ENCODE data around the gene NABP1. TPM values are rescaled to one million over a fixed set of nuclear protein-coding genes. Genes with fewer than 3 reads are reported as not detected.

The NABP1 gene
- total RNA-seq, 2 experiments from 2014 or later, result 16.7 to 42.5 TPM

GRCh38 chr2:191634791-191635190 is 43.1 kb upstream of the NABP1 start:
- no peaks in the 10 kb centered on the region for H4K20me1 ChIP-seq (ENCODE audit: insufficient read depth, low read length)
- intact Hi-C loops (cut with micrococcal nuclease; ENCODE audit: unreplicated experiment), result no loop called here
- no peaks in the 10 kb centered on the region for H3K36me3 ChIP-seq (ENCODE audit: insufficient read depth, low read length)
- ChIA-PET CTCF (ENCODE audit: unreplicated experiment) (no interaction called here), POLR2A (no interaction called here)
- H3K9me3 ChIP-seq (ENCODE audit: low read length), result no peaks in the 10 kb centered on the region
- no TSS peak for BruUV-seq (replicated peaks)
- no peak overlapping the region for H3K4me3 ChIP-seq (ENCODE audit: low read depth, low read length, poor library complexity, severe bottlenecking)
- no peaks in the 10 kb centered on the region for H3K9me2 ChIP-seq (ENCODE audit: insufficient read depth, low read length)
- DNase-seq (ENCODE audit: low spot score), result no peak
- no peaks in the 10 kb centered on the region for H3K4me1 ChIP-seq (ENCODE audit: insufficient read depth, low read length, poor library complexity, severe bottlenecking)
- no peak overlapping the region for H3K4me2 ChIP-seq (ENCODE audit: low read length)
- no peak for TF ChIP-seq EZH2phosphoT487 (IDR thresholded peaks at IDR 0.05; ENCODE audit: borderline replicate concordance, low read depth, low read length)
- no peak for TF ChIP-seq CTCF (conservative IDR thresholded peaks at IDR 0.05; ENCODE audit: low read length)
- no peak overlapping the region for H3K27ac ChIP-seq (ENCODE audit: low read depth, low read length, poor library complexity, severe bottlenecking)
- H2AFZ ChIP-seq (ENCODE audit: low read length), result no peak overlapping the region
- no peaks in the 10 kb centered on the region for H3K79me2 ChIP-seq (ENCODE audit: insufficient read depth, low read depth, low read length)

GRCh38 chr2:191635333-191636234 is 42.4 kb upstream of the NABP1 start:
- Histone ChIP-seq H3K4me1 (ENCODE audit: insufficient read depth, low read length, poor library complexity, severe bottlenecking) (no peaks in the 10 kb centered on the region), H3K36me3 (ENCODE audit: insufficient read depth, low read length) (no peaks in the 10 kb centered on the region), H3K4me2 (ENCODE audit: low read length) (no peak overlapping the region), H3K9me3 (ENCODE audit: low read length) (no peaks in the 10 kb centered on the region), H3K27ac (ENCODE audit: low read depth, low read length, poor library complexity, severe bottlenecking) (no peak overlapping the region), H3K9me2 (ENCODE audit: insufficient read depth, low read length) (no peaks in the 10 kb centered on the region), H3K4me3 (ENCODE audit: low read depth, low read length, poor library complexity, severe bottlenecking) (no peak overlapping the region), H3K79me2 (ENCODE audit: insufficient read depth, low read depth, low read length) (no peaks in the 10 kb centered on the region), H2AFZ (ENCODE audit: low read length) (no peak overlapping the region), H4K20me1 (ENCODE audit: insufficient read depth, low read length) (no peaks in the 10 kb centered on the region)
- ChIA-PET CTCF (ENCODE audit: unreplicated experiment) (no interaction called here), POLR2A (no interaction called here)
- TF ChIP-seq CTCF (conservative IDR thresholded peaks at IDR 0.05; ENCODE audit: low read length) (no peak), EZH2phosphoT487 (IDR thresholded peaks at IDR 0.05; ENCODE audit: borderline replicate concordance, low read depth, low read length) (no peak)
- no peak for DNase-seq (ENCODE audit: low spot score)
- no TSS peak for BruUV-seq (replicated peaks)
- intact Hi-C loops (cut with micrococcal nuclease; ENCODE audit: unreplicated experiment), result no loop called here

GRCh38 chr2:191636235-191636543 is 41.7 kb upstream of the NABP1 start:
- no peak overlapping the region for H3K4me2 ChIP-seq (ENCODE audit: low read length)

More at GRCh38 chr2:191636235-191636543, 41.7 kb upstream of the NABP1 start:
- ChIA-PET POLR2A (interaction anchor here (2.5 kb wide), 1 partner anchor 12 kb away, joined by 9 read pairs; no protein-coding TSS in a partner anchor), CTCF (ENCODE audit: unreplicated experiment) (no interaction called here)
- Histone ChIP-seq H3K27ac (ENCODE audit: low read depth, low read length, poor library complexity, severe bottlenecking) (no peak overlapping the region), H2AFZ (ENCODE audit: low read length) (no peak overlapping the region), H3K9me3 (ENCODE audit: low read length) (no peaks in the 10 kb centered on the region), H3K36me3 (ENCODE audit: insufficient read depth, low read length) (no peaks in the 10 kb centered on the region), H3K4me1 (ENCODE audit: insufficient read depth, low read length, poor library complexity, severe bottlenecking) (no peaks in the 10 kb centered on the region), H3K9me2 (ENCODE audit: insufficient read depth, low read length) (no peaks in the 10 kb centered on the region), H3K4me3 (ENCODE audit: low read depth, low read length, poor library complexity, severe bottlenecking) (no peak overlapping the region), H4K20me1 (ENCODE audit: insufficient read depth, low read length) (no peaks in the 10 kb centered on the region), H3K79me2 (ENCODE audit: insufficient read depth, low read depth, low read length) (no peaks in the 10 kb centered on the region)
- no peak for DNase-seq (ENCODE audit: low spot score)
- BruUV-seq (replicated peaks), result no TSS peak
- TF ChIP-seq EZH2phosphoT487 (IDR thresholded peaks at IDR 0.05; ENCODE audit: borderline replicate concordance, low read depth, low read length) (no peak), CTCF (conservative IDR thresholded peaks at IDR 0.05; ENCODE audit: low read length) (no peak)
- intact Hi-C loops (cut with micrococcal nuclease; ENCODE audit: unreplicated experiment), result no loop called here
